ENCODE data around the gene BCL2L1. TPM values are rescaled to one million over a fixed set of nuclear protein-coding genes. Genes with fewer than 3 reads are reported as not detected.
A peak's percentile ranks its signal among the peaks of the same experiment; 100 is the strongest.

The BCL2L1 gene
- total RNA-seq, 4 donors from 2014 or later = 105 to 138 (median 119) TPM

DNA sequence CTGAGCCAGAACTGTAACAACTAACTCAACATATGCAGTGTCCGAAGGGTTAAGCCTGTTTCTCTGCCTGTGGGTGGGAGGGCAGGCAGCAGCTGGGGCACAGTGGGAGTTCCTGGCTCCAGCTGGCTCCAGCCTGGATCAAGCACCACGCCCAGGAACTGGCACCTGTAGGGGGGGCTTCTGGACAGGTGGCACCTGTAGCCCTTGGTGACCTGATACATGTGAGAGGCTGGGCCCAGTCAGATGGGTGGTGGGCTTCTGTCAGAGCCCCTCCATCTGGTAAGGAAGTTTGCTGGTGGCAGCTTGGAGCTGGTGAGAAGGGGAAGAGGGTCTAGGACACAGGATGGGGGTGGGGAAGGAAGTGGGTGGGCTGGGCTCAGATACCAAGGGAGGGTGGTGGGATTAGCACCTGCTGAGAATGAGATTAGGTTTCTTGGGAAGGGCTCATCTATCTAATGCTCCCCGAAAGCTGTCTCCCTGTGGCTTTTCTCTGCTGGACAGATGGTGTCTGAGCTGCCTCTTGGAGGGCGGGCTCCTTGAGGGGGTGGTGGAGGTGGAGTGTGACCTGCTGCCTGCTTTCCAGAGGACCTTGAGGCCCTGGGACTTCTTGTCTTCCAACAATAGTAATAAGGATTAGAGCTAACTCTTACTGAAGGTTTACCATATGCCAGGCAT is 28.5 kb downstream of the BCL2L1 start:
- H3K27ac ChIP-seq = peak overlapping the region; percentile 26 to 94 (median 54)

DNA sequence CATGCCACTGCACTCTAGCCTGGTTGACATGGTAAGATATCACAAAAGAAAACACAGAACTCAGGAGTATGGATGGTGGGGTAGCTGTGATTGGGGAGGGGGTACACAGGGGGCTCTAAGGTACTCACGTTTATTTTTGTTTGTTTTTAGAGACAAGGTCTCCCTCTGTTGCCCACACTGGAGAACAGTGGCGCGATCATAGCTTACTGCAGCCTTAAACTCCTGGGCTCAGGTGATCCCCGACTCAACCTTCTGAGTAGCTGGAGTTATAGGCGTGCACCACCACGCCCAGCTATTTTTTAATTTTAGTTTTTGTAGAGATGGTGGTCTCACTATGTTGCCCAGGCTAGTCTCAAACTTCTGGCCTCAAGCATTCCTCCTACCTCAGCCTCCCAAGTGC is 29.3 kb downstream of the BCL2L1 start:
- WGBS, 2 donors = 84% methylated on average over 6 of the region's 6 CpGs
- H3K4me1 ChIP-seq = peaks cover 0 to 69% (median 40%) of the 10 kb centered on the region in 4 donors
- H3K9me3 ChIP-seq = no peaks in the 10 kb centered on the region
- no peak for DNase-seq (ENCODE audit: low spot score in 2 of 2)
- TF ChIP-seq, protein P1, sequence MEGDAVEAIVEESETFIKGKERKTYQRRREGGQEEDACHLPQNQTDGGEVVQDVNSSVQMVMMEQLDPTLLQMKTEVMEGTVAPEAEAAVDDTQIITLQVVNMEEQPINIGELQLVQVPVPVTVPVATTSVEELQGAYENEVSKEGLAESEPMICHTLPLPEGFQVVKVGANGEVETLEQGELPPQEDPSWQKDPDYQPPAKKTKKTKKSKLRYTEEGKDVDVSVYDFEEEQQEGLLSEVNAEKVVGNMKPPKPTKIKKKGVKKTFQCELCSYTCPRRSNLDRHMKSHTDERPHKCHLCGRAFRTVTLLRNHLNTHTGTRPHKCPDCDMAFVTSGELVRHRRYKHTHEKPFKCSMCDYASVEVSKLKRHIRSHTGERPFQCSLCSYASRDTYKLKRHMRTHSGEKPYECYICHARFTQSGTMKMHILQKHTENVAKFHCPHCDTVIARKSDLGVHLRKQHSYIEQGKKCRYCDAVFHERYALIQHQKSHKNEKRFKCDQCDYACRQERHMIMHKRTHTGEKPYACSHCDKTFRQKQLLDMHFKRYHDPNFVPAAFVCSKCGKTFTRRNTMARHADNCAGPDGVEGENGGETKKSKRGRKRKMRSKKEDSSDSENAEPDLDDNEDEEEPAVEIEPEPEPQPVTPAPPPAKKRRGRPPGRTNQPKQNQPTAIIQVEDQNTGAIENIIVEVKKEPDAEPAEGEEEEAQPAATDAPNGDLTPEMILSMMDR (IDR thresholded peaks at IDR 0.05) = no peak
- TF ChIP-seq EP300 (IDR thresholded peaks at IDR 0.05) = no peak
- TF ChIP-seq POLR2A (IDR thresholded peaks at IDR 0.05) = no peak
- H3K4me3 ChIP-seq = no peak overlapping the region
- H3K27me3 ChIP-seq = no peaks in the 10 kb centered on the region
- peak overlapping the region in 2 of 4 donors; percentile 65 to 94 for H3K27ac ChIP-seq
- peaks cover 0 to 18% (median 0%) of the 10 kb centered on the region in 3 donors for H3K36me3 ChIP-seq

More for the DNA sequence above, 28.5 kb downstream of the BCL2L1 start:
- H3K4me1 ChIP-seq = peaks cover 0 to 76% (median 47%) of the 10 kb centered on the region in 4 donors
- no peak for DNase-seq (ENCODE audit: low spot score in 2 of 2)
- WGBS, 2 donors = 68 to 71% methylated on average over 4 of the region's 4 CpGs
- TF ChIP-seq POLR2A (IDR thresholded peaks at IDR 0.05) (no peak), EP300 (IDR thresholded peaks at IDR 0.05) (no peak)
- TF ChIP-seq, protein P1 (IDR thresholded peaks at IDR 0.05) = no peak
- H3K9me3 ChIP-seq = no peaks in the 10 kb centered on the region
- peaks cover 0 to 18% (median 0%) of the 10 kb centered on the region in 3 donors for H3K36me3 ChIP-seq
- no peaks in the 10 kb centered on the region for H3K27me3 ChIP-seq
- no peak overlapping the region for H3K4me3 ChIP-seq

DNA sequence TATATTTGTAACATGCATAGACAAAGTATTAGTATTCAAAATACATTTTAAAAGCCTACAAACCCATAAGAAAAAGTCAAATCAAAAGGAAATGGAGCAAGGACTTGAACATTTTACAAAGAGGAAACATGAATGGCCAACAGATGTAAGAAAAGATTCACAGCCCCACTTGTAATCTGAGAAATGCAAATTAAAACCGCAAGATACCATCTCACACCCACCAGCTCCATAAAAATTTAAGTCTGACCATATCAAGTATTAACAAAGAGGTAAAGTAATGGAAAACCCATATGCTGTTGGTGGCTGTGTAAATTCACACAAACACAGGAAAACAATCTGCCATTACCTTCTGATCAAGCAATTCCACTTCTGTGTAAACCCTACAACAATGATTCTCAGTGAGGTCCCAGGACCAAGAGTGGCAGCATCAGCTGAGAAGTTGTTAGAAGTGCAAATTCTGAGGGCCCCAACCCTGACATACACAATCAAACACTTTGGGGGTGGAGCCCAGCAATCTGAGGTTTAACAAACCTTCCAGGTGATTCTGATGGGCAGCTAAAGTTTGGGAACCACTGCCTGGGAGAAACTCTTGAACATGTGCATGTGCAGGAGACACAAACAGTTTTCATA is 30.9 kb downstream of the BCL2L1 start:
- Histone ChIP-seq H3K36me3 (peaks cover 0 to 32% (median 0%) of the 10 kb centered on the region in 3 donors), H3K9me3 (no peaks in the 10 kb centered on the region), H3K27ac (peak overlapping the region in 3 of 4 donors; percentile 32 to 72 (median 67)), H3K27me3 (no peaks in the 10 kb centered on the region), H3K4me1 (peaks cover 0 to 75% (median 37%) of the 10 kb centered on the region in 4 donors), H3K4me3 (no peak overlapping the region)
- DNase-seq (ENCODE audit: low spot score in 2 of 2) = no peak
- WGBS, 2 donors = 18 to 20% methylated on average over 1 of the region's 1 CpG
- TF ChIP-seq, protein P1 (IDR thresholded peaks at IDR 0.05) = no peak
- TF ChIP-seq POLR2A (IDR thresholded peaks at IDR 0.05) (no peak), EP300 (IDR thresholded peaks at IDR 0.05) (no peak)

DNA sequence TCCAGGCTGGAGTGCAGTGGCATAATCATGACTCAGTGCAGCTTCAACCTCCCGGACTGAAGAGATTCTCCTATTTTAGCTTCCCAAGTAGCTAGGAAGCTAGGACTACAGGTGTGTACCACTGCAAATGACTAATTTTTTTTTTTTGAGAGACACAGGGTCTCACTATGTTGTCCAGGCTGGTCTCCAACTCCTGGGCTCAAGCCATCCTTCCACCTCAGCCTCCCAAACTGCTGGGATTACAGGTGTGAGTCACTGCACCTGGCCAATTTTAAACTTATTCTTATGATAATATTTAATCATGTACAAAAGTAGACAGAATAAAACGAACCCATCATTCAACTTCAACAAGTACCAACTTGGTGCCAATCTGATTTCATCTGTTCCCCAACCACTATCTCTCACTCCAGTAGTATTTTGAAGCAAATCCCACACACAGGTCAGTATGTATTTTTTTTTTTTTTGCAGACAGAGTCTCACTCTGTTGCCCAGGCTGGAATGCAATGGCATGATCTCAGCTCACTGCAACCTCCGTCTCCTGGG is 32.5 kb downstream of the BCL2L1 start:
- no peaks in the 10 kb centered on the region for H3K9me3 ChIP-seq
- peaks cover 0 to 75% (median 25%) of the 10 kb centered on the region in 4 donors for H3K4me1 ChIP-seq
- 81 to 83% methylated on average over 3 of the region's 3 CpGs for WGBS, 2 donors
- no peak for DNase-seq (ENCODE audit: low spot score in 2 of 2)
- H3K27me3 ChIP-seq = no peaks in the 10 kb centered on the region
- no peak overlapping the region for H3K4me3 ChIP-seq
- peaks cover 0 to 33% (median 0%) of the 10 kb centered on the region in 3 donors for H3K36me3 ChIP-seq
- TF ChIP-seq, protein P1 (IDR thresholded peaks at IDR 0.05) = no peak
- TF ChIP-seq EP300 (IDR thresholded peaks at IDR 0.05) (no peak), POLR2A (IDR thresholded peaks at IDR 0.05) (no peak)
- peak overlapping the region in 2 of 4 donors; percentile 9 to 72 for H3K27ac ChIP-seq

DNA sequence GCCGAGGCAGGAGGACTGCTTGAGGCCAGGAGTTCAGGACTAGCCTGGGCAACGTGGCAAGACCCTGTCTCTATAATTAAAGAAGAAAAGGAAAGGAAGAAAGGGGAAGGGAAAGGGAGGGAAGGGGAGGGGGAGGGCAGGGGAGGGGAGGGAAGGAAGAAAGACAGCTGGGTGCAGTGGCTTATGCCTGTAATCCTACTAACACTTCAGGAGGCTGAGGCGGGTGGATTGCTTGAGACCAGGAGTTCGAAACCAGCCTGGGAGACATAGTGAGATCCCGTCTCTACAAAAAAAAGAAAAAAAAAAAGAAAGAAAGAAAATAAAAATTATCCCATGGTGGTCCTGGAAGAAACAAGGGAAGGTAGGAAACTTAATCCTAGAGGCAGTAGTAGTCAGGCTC is 33.5 kb downstream of the BCL2L1 start:
- Histone ChIP-seq H3K4me1 (peaks cover 0 to 74% (median 23%) of the 10 kb centered on the region in 4 donors), H3K27me3 (no peaks in the 10 kb centered on the region), H3K27ac (peak overlapping the region in 2 of 4 donors; percentile 44 to 72), H3K9me3 (no peaks in the 10 kb centered on the region), H3K36me3 (peaks cover 0 to 38% (median 0%) of the 10 kb centered on the region in 3 donors), H3K4me3 (no peak overlapping the region)
- TF ChIP-seq EP300 (IDR thresholded peaks at IDR 0.05) (no peak), POLR2A (IDR thresholded peaks at IDR 0.05) (no peak)
- TF ChIP-seq, protein P1 (IDR thresholded peaks at IDR 0.05) = no peak
- DNase-seq (ENCODE audit: low spot score in 2 of 2) = no peak
- 81 to 94% methylated on average over 5 of the region's 5 CpGs for WGBS, 2 donors

Data from tibial nerve (tissue), 4 donors.